ENCODE data around the gene C9orf43.

GRCh38 chr9:113461285-113461684 is 50.7 kb downstream of the C9orf43 start:
- TF ChIP-seq CTCF (IDR thresholded peaks at IDR 0.05) = no peak
- TF ChIP-seq POLR2A (IDR thresholded peaks at IDR 0.05) = no peak

All from testis (tissue), 2 donors.